GM19240 (cell line): ENCODE data around the gene ERMARD.

ENCODE experiments used
- DNase-seq: peaks from one replicate; pipeline ENCODE4 v3.0.0; 2011; ENCODE audit warnings: low spot score; ENCODE audit not compliant: insufficient read length

The ERMARD gene

GRCh38 chr6:169783401-169783800, 32.0 kb downstream of the ERMARD start:
- DNase-seq, result no peak

DNA sequence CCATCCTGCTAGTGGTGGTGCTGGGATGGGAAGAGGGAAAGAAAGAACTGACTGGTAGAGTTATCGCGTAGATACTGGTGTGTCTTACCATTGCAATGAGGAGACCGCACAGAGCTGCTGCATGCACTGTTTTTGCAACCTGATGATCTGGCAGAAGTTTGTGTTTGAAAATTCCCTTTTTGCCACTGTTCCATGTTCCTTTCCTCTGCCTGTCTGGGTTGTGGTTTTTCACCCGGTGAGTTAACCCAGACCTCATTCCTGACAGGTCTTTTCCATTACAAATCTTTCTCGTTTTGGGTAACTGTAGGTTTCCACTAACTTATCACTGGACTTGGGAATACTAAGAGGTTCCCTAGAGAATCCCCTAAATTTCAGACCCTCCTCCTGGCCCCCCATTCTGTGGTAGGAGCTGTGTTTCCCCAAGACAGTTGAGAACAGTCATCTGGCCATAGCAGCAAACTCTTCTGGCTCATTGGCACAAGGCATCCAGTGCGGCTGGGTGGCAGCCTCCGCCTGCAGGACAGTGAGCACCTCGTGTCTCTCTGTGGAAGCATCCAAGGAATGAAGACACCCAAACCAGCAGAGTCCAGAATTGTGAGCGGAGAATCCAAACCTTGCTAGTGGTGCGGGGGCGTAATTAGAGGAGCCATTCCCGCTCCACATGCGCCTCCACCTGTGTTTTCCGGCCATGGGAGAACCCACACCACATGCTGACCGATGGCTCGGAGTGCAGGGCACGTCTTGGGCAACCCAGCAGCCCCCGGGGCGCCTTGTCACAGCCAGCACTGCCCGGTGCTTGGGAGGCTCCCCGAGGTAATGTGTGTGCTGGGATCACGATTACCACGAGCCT, 32.8 kb downstream of the ERMARD start:
- no peak for DNase-seq

- no peak for DNase-seq
These were observed 33.5 kb downstream of the ERMARD start for GRCh38 chr6:169784821-169785340.

DNA sequence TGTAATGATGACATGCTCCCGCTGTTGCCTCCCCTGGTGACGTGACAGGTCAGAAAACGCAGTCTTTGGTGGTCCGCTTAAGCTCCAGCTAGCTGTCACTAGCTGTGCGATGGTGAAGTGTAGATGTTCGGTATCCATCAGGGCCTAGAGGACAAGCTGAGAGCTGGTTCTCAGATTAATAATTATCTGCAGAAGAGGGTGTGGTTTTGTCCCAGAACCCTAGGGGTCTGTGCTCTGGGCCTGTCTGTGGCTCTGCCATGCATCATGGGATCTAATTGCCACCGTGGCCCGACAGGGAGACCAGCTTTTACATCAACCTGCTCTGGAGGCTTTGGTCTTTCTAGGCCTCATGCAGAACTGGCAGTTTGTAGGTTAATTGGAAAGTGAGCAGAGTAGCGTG, 34.1 kb downstream of the ERMARD start:
- DNase-seq, result no peak

DNA sequence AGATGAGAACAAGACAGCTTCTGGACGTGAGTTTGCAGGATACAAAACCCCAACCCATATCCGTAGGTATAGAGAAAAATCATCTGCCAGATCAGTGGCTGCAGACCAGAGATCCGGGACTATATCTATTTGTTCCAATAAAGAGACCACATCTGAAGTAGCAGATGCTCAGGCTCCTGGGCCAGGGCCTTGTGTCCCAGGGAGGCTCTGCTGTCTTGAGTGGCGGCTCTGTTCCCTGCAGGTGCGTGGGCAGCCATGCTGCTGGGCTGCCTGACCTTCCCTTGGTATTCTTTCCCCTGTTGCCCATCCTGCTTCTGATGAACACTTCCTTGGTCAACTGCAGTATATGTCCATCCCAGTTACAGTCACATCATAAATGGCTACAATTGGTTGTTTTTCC, 34.9 kb downstream of the ERMARD start:
- DNase-seq, result no peak

DNA sequence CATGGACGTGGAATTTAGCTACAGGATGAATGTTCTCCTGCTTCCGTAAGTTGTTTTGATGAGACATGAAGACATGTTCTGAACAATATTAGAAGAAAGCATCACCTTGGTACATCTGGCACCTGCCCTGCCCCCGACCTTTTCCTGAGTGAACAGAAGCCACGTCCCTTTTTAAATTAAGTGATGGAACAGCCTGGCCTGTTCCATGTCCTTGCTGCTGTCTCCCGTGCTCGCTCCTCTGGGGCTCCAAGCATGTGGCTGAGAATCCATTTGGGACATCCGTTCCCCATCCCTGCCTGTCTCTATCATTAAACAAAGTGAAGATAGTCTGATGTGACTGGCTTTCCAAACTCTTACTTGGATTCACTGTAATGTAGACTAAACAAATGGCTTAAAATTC, 36.4 kb downstream of the ERMARD start:
- no peak for DNase-seq

GRCh38 chr6:169788809-169789145, 37.4 kb downstream of the ERMARD start:
- DNase-seq, result no peak

- DNase-seq, result no peak
These were observed 37.9 kb downstream of the ERMARD start for GRCh38 chr6:169789146-169789943.

GRCh38 chr6:169789944-169790927, 38.8 kb downstream of the ERMARD start:
- DNase-seq, result peak; percentile 87

DNA sequence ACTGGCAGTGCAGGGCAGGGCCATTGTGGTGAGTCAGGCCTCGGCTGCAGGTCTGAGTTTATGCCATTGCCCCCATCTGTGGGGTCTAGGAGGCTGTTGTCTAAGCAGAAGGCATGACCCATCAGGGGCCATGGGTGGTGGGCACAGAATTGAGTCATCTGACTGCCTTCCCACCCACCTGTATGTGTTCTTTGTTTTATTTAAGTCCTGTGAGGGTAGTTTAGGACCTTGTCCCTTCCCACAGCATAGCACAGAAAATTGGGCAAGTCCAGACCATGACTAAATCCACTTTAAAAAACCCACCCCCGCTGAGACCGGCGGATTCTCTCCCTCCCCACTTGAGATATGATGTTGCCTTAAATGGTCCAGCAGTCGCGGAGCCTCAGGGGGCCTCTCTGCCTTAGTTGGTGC, 40.3 kb downstream of the ERMARD start:
- no peak for DNase-seq

- no peak for DNase-seq
These were observed 41.0 kb downstream of the ERMARD start for GRCh38 chr6:169792306-169793015.

DNA sequence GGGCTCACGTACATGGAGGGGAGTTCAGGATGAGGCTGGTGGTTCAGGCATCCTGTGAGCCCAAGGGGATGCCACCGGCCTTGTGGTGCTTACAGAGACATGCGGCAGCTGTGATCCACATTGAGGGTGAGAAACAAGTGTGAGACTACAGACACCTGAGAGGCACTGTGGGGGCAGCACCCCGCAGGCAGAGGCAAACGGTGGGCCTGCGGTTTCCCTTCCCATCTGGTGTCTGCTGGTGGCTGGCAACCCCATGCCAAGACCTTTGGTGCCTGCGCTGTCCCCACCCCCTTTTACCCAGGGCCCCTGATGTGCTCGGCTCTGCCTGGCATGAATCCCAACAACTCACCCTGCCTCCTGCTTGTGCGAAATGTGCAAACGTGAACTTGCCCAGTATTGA, 42.0 kb downstream of the ERMARD start:
- DNase-seq, result no peak

- no peak for DNase-seq
These were observed 43.1 kb downstream of the ERMARD start for GRCh38 chr6:169794317-169795055.

DNA sequence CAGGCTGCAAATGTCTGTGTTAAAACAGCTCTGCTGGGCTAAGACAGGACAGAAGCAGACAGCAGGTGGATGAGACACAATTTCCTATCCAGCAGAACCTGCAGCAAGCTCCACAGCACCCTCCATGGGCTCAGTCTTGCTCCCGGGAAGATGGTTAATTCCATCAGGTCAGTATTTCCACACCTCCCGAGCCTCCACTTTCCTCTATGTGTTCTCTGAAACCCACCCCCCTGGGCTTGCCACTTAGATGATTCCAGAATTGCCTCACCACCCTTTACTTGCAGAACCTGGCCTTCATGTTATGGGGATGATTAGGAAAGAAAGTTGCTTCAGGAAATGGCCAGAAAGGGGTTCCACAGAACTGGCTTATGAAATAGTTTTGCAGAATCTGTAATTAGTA, 43.8 kb downstream of the ERMARD start:
- no peak for DNase-seq

- no peak for DNase-seq
These were observed 47.5 kb downstream of the ERMARD start for GRCh38 chr6:169798764-169799473.

GRCh38 chr6:169799474-169799926, 48.1 kb downstream of the ERMARD start:
- no peak for DNase-seq

DNA sequence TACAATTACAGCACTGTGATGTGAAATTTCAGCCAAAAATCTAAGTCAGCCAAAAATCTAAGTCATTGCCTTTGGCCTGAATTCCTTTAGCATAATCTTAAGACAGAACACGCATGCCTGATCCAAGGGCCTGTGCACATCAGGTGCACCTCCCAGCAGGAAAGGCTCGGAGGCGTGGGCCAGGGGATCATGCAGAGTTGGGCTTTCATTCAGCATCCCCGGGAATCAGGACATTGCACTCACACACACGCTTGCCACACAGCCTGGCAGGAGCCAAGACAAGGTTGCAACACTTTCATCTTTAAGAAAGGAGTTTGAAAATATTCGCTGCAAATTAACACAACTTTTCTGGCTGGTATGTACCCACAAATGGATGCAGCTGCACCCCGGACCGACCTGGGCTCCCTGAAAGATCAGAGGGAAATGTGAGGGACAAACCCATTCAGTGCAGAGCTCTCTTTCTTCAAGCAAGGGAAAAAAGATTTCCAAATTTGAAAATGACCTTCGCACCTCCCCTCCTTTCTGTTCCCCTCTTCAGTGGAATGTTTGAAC, 48.8 kb downstream of the ERMARD start:
- no peak for DNase-seq

GRCh38 chr6:169800668-169801395, 49.4 kb downstream of the ERMARD start:
- DNase-seq, result no peak
